Astrocyte of the spinal cord (primary cell): ENCODE measurements around the gene SHROOM3.
A peak's percentile ranks its signal among the peaks of the same experiment; 100 is the strongest.

Source experiments
- DNase-seq: peaks from one replicate; pipeline ENCODE4 v3.0.0; 2011; ENCODE audit warnings: low read depth, low spot score
- H3K4me3 ChIP-seq: 2 replicates; pipeline ENCODE4 v1.5.1; 2011; ENCODE audit warnings: low read depth, mild to moderate bottlenecking, low read length, moderate library complexity
- CTCF ChIP-seq: IDR thresholded peaks from 2 replicates; pipeline ENCODE4 v1.5.1; 2012; ENCODE audit warnings: low read depth, mild to moderate bottlenecking, low read length, inconsistent platforms
- in situ Hi-C: cut with HindIII; loops from 2 replicates; pipeline ENCODE4 v1.10.0; 2017; ENCODE audit warnings: low sequenced_read_pairs

SHROOM3 gene

GRCh38 chr4:76681996-76682395 is 247.0 kb downstream of the SHROOM3 start:
- TF ChIP-seq CTCF = no peak
- H3K4me3 ChIP-seq = no peak overlapping the region
- in situ Hi-C loops = no loop called here
- no peak for DNase-seq

- no peak for DNase-seq
- in situ Hi-C loops = no loop called here
- H3K4me3 ChIP-seq = no peak overlapping the region
- TF ChIP-seq CTCF = no peak
These were observed 248.1 kb downstream of the SHROOM3 start for GRCh38 chr4:76683144-76683543.

- no peak for DNase-seq
- in situ Hi-C loops = no loop called here
- no peak for TF ChIP-seq CTCF
- H3K4me3 ChIP-seq = no peak overlapping the region
These were observed 252.9 kb downstream of the SHROOM3 start for GRCh38 chr4:76687746-76688448.

GRCh38 chr4:76688619-76689144 is 253.7 kb downstream of the SHROOM3 start:
- in situ Hi-C loops = no loop called here
- DNase-seq = peak; percentile 52
- no peak for TF ChIP-seq CTCF
- H3K4me3 ChIP-seq = peak overlapping the region; percentile 62

GRCh38 chr4:76689145-76689817 is 254.3 kb downstream of the SHROOM3 start:
- peak overlapping the region; percentile 62 for H3K4me3 ChIP-seq
- in situ Hi-C loops = no loop called here
- no peak for TF ChIP-seq CTCF
- peak; percentile 39 for DNase-seq

- no peak for TF ChIP-seq CTCF
- peak overlapping the region; percentile 62 for H3K4me3 ChIP-seq
- peak; percentile 18 for DNase-seq
- in situ Hi-C loops = no loop called here
These were observed 255.2 kb downstream of the SHROOM3 start for GRCh38 chr4:76690011-76690905.
